ENCODE data around the gene OTOG.

DNA sequence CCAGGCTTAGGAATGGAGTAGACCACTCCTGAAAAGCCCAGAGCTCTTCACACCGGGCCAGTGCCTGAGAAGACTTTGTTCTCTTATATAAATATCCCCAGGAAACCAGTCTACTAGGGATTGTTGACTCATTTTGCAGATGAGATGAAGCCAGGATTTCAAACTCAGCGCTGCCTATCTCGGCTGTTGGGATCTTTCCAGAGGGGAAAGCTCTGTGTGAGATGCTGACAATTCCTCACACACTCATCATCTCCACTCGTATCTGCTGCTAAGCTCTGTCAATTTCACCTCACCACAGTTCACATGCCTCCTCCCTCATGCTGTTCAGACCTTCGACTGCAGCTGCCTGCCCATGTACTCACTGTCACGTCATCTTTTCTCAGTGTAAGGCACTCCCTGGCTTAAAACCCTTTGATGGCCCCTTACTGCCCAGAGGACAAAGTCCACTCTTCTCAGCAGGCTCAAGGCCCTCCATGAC is 15.4 kb upstream of the OTOG start:
- no peak for TF ChIP-seq FOXK2 (IDR thresholded peaks at IDR 0.05)
- no peak for TF ChIP-seq ELF4 (IDR thresholded peaks at IDR 0.05)
- no peak for TF ChIP-seq ARNT (IDR thresholded peaks at IDR 0.05)
- no peak for TF ChIP-seq BHLHE40 (IDR thresholded peaks at IDR 0.05; ENCODE audit: borderline replicate concordance)
- TF ChIP-seq SUZ12 (IDR thresholded peaks at IDR 0.05) = no peak
- TF ChIP-seq NFRKB (IDR thresholded peaks at IDR 0.05) = no peak
- TF ChIP-seq, protein P1, sequence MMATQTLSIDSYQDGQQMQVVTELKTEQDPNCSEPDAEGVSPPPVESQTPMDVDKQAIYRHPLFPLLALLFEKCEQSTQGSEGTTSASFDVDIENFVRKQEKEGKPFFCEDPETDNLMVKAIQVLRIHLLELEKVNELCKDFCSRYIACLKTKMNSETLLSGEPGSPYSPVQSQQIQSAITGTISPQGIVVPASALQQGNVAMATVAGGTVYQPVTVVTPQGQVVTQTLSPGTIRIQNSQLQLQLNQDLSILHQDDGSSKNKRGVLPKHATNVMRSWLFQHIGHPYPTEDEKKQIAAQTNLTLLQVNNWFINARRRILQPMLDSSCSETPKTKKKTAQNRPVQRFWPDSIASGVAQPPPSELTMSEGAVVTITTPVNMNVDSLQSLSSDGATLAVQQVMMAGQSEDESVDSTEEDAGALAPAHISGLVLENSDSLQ (IDR thresholded peaks at IDR 0.05) = no peak
- no peak for TF ChIP-seq ZNF384 (IDR thresholded peaks at IDR 0.05)

All from HEK293T (cell line).